Osteoblast (primary cell): ENCODE results near the gene AGAP6. TPM values are rescaled to one million over a fixed set of nuclear protein-coding genes. Genes with fewer than 3 reads are reported as not detected.
A peak's percentile ranks its signal among the peaks of the same experiment; 100 is the strongest.
"Not testable (repeated sequence)": the region's sequence is repeated elsewhere in the genome, so short reads cannot be mapped to it uniquely, and the experiment has no call there.

Experiments used
- DNase-seq: peaks from one replicate; pipeline ENCODE4 v3.0.0; 2011; ENCODE audit warnings: low spot score, mixed read lengths; ENCODE audit not compliant: insufficient read length; ENCODE audit errors: missing footprints
- H2AFZ ChIP-seq: 2 replicates; pipeline ENCODE4 v1.6.0; 2011; ENCODE audit warnings: mild to moderate bottlenecking, low read length
- H3K27ac ChIP-seq: 2 replicates; pipeline ENCODE4 v1.5.1; 2011; ENCODE audit warnings: mild to moderate bottlenecking, low read depth, low read length, moderate library complexity
- H3K27me3 ChIP-seq: 2 replicates; pipeline ENCODE4 v1.6.0; 2012; ENCODE audit warnings: mild to moderate bottlenecking, control low read depth, inconsistent platforms, low read length, moderate library complexity; ENCODE audit not compliant: insufficient read depth
- H3K36me3 ChIP-seq: 2 replicates; pipeline ENCODE4 v1.5.1; 2011; ENCODE audit warnings: mild to moderate bottlenecking, low read length, control low read depth, moderate library complexity; ENCODE audit not compliant: insufficient read depth
- H3K4me1 ChIP-seq: 2 replicates; pipeline ENCODE4 v1.5.1; 2011; ENCODE audit warnings: mild to moderate bottlenecking, low read length, control low read depth, moderate library complexity; ENCODE audit not compliant: insufficient read depth
- H3K4me2 ChIP-seq: 2 replicates; pipeline ENCODE4 v1.6.0; 2011; ENCODE audit warnings: mild to moderate bottlenecking, low read length; ENCODE audit not compliant: insufficient read depth
- H3K4me3 ChIP-seq: fragments of 200-600 bp; sonication (generic); 3 replicates; pipeline ENCODE4 v1.5.1; 2012; ENCODE audit warnings: mild to moderate bottlenecking, low read length, inconsistent platforms; ENCODE audit not compliant: insufficient read depth
- H3K79me2 ChIP-seq: 2 replicates; pipeline ENCODE4 v1.6.0; 2012; ENCODE audit warnings: mild to moderate bottlenecking, low read length, control low read depth, inconsistent platforms; ENCODE audit not compliant: insufficient read depth
- H3K9me3 ChIP-seq: 2 replicates; pipeline ENCODE4 v1.5.1; 2011; ENCODE audit warnings: low read depth, low read length, control low read depth
- H4K20me1 ChIP-seq: 2 replicates; pipeline ENCODE4 v1.6.0; 2012; ENCODE audit warnings: mild to moderate bottlenecking, low read length, control low read depth; ENCODE audit not compliant: insufficient read depth
- CTCF ChIP-seq: IDR thresholded peaks from 2 replicates; pipeline ENCODE4 v1.5.1; 2011; ENCODE audit warnings: mild to moderate bottlenecking, low read depth, low read length, moderate library complexity; ENCODE audit errors: extremely low read depth
- total RNA-seq: library from RNA; depleted of rRNA; stranded (reverse); fragments of >200 nt; gene quantifications from 2 replicates; pipeline ENCODE4 v1.2.3, GENCODE V29; 2012

AGAP6 gene
- total RNA-seq, 1 donor: 4.3 TPM

- not testable (repeated sequence) for DNase-seq, H3K4me2 ChIP-seq, H3K27me3 ChIP-seq
These were observed 35.1 kb upstream of the AGAP6 start for GRCh38 chr10:49953122-49953521.

GRCh38 chr10:49970331-49970857 lies 17.8 kb upstream of the AGAP6 start:
- H3K9me3 ChIP-seq, H3K27me3 ChIP-seq, H3K4me2 ChIP-seq, DNase-seq, H3K27ac ChIP-seq, H3K36me3 ChIP-seq, H3K4me1 ChIP-seq, H3K79me2 ChIP-seq, H2AFZ ChIP-seq, H4K20me1 ChIP-seq, H3K4me3 ChIP-seq: not testable (repeated sequence)

More at GRCh38 chr10:49953122-49953521, 35.1 kb upstream of the AGAP6 start:
- H3K4me3 ChIP-seq, H3K4me1 ChIP-seq, H4K20me1 ChIP-seq, H3K9me3 ChIP-seq, H3K36me3 ChIP-seq, H3K27ac ChIP-seq, H2AFZ ChIP-seq: not testable (repeated sequence)
- peak; percentile 10 for TF ChIP-seq CTCF
- peaks cover 20% of the 10 kb centered on the region for H3K79me2 ChIP-seq

GRCh38 chr10:49971466-49971865 lies 16.7 kb upstream of the AGAP6 start:
- H3K9me3 ChIP-seq, DNase-seq, H3K4me2 ChIP-seq, H2AFZ ChIP-seq, H3K27me3 ChIP-seq, H3K4me3 ChIP-seq, H3K79me2 ChIP-seq, H3K4me1 ChIP-seq, H4K20me1 ChIP-seq, H3K27ac ChIP-seq, H3K36me3 ChIP-seq: not testable (repeated sequence)

- not testable (repeated sequence) for H3K4me1 ChIP-seq, H3K9me3 ChIP-seq, H3K4me3 ChIP-seq, H3K4me2 ChIP-seq, H3K36me3 ChIP-seq, H3K27ac ChIP-seq, H3K27me3 ChIP-seq, H2AFZ ChIP-seq, DNase-seq, H4K20me1 ChIP-seq, H3K79me2 ChIP-seq
These were observed 16.1 kb upstream of the AGAP6 start for GRCh38 chr10:49972094-49972493.

GRCh38 chr10:49977756-49978155 lies 10.4 kb upstream of the AGAP6 start:
- not testable (repeated sequence) for H3K27ac ChIP-seq, H3K79me2 ChIP-seq, H4K20me1 ChIP-seq, DNase-seq, H2AFZ ChIP-seq, H3K36me3 ChIP-seq, H3K4me3 ChIP-seq, H3K4me2 ChIP-seq, H3K27me3 ChIP-seq, H3K9me3 ChIP-seq, H3K4me1 ChIP-seq

GRCh38 chr10:49987207-49987606 lies 999 bp upstream of the AGAP6 start:
- H3K4me1 ChIP-seq, H4K20me1 ChIP-seq, H3K79me2 ChIP-seq, H3K4me3 ChIP-seq, H3K27ac ChIP-seq, H3K27me3 ChIP-seq, H3K9me3 ChIP-seq, H3K4me2 ChIP-seq, H2AFZ ChIP-seq, DNase-seq, H3K36me3 ChIP-seq: not testable (repeated sequence)

- not testable (repeated sequence) for H3K27ac ChIP-seq, DNase-seq, H3K9me3 ChIP-seq, H3K36me3 ChIP-seq, H2AFZ ChIP-seq, H3K4me1 ChIP-seq, H3K4me3 ChIP-seq, H3K27me3 ChIP-seq, H4K20me1 ChIP-seq, H3K79me2 ChIP-seq, H3K4me2 ChIP-seq
These were observed 7.1 kb downstream of the AGAP6 start for GRCh38 chr10:49995321-49995720.

GRCh38 chr10:50014024-50014423 lies 25.8 kb downstream of the AGAP6 start:
- H3K36me3 ChIP-seq, H2AFZ ChIP-seq, DNase-seq, H4K20me1 ChIP-seq, H3K4me1 ChIP-seq, H3K27ac ChIP-seq, H3K4me3 ChIP-seq, H3K27me3 ChIP-seq, H3K9me3 ChIP-seq, H3K4me2 ChIP-seq, H3K79me2 ChIP-seq: not testable (repeated sequence)
